Activated naive CD4-positive, alpha-beta T cell treated with anti-CD3 and anti-CD28 coated beads for 36 hours (primary cell): ENCODE data around the gene VAV2. TPM values are rescaled to one million over a fixed set of nuclear protein-coding genes. Genes with fewer than 3 reads are reported as not detected.
"Not testable (repeated sequence)": the region's sequence is repeated elsewhere in the genome, so short reads cannot be mapped to it uniquely, and the experiment has no call there.

Experiments
- CTCF ChIA-PET: fragments of 350-600 bp; sonication (Branson Sonifier 250); formaldehyde crosslinking; loops from one replicate; lab custom pipeline; 2021; ENCODE audit warnings: antibody characterized with exemption; lab: Charles Lee
- DNase-seq: peaks from one replicate; pipeline ENCODE4 v3.0.0-alpha.2; 2020
- H3K27ac Mint-ChIP-seq: one replicate; pipeline ENCODE4 v1.8.0; 2021; ENCODE audit warnings: mild to moderate bottlenecking, mixed read lengths
- H3K27me3 Mint-ChIP-seq: one replicate; pipeline ENCODE4 v1.8.0; 2021; ENCODE audit warnings: low read depth, mixed read lengths
- H3K36me3 Mint-ChIP-seq: one replicate; pipeline ENCODE4 v1.8.0; 2021; ENCODE audit warnings: low read depth, mixed read lengths
- H3K4me1 Mint-ChIP-seq: one replicate; pipeline ENCODE4 v1.8.0; 2021; ENCODE audit warnings: low read depth, mixed read lengths
- H3K4me3 Mint-ChIP-seq: one replicate; pipeline ENCODE4 v1.8.0; 2021; ENCODE audit warnings: mild to moderate bottlenecking, moderate library complexity, mixed read lengths
- H3K9me3 Mint-ChIP-seq: one replicate; pipeline ENCODE4 v1.8.0; 2021; ENCODE audit warnings: mixed read lengths
- intact Hi-C: fragments of 100-400 bp; cut with micrococcal nuclease; formaldehyde crosslinking; loops from one replicate; pipeline ENCODE4 v1.15.1; 2023
- total RNA-seq, 2 experiments: library from RNA; stranded (reverse); gene quantifications; one replicate each; pipeline ENCODE4 v1.2.3, GENCODE V29; 2021

VAV2 gene
- total RNA-seq, 2 experiments from 2014 or later: 3.4 to 3.8 TPM

DNA sequence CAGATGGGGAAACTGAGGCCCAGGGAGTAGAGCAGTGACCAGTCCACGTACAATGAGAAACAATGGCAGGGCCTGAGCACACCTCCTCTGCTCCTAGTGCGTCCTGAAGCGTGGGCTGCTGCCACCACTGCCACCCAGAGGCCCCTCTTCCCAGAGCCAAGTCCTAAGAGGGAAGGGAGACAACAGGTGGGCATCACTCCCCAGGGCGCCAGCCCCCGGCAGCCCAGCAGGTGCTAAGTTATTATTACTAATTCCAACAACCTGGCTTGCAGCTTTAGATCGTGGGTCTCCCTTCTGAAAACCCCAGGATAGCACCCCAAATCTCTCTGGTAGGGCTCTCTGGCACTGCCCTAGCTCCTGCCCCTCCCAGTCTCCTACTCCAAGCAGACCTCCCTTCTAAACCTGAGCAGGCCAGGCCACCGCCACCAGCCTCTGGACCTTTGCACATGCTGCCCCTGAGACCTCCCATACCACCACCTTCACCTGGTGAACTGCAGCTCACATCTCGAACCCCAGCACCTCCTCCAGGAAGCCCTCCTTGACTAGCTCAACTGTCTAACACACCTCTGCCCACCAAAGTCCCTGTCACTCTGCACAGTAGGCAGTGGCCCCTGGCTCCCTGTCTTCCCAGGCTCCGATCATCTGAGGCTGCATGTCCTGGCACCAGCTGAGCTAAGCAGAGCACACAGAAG, 65.8 kb downstream of the VAV2 start:
- H3K9me3 Mint-ChIP-seq: no peaks in the 10 kb centered on the region

GRCh38 chr9:133924453-133924852, 67.7 kb downstream of the VAV2 start:
- no peak overlapping the region for H3K27ac Mint-ChIP-seq
- no peaks in the 10 kb centered on the region for H3K27me3 Mint-ChIP-seq
- no peak overlapping the region for H3K4me3 Mint-ChIP-seq
- H3K36me3 Mint-ChIP-seq: no peaks in the 10 kb centered on the region
- H3K4me1 Mint-ChIP-seq: no peaks in the 10 kb centered on the region
- CTCF ChIA-PET: no interaction called here
- intact Hi-C loops: no loop called here
- DNase-seq: no peak
- H3K9me3 Mint-ChIP-seq: no peaks in the 10 kb centered on the region

More for the DNA sequence above, 65.8 kb downstream of the VAV2 start:
- Mint-ChIP-seq H3K36me3 (no peaks in the 10 kb centered on the region), H3K4me3 (no peak overlapping the region), H3K27ac (no peak overlapping the region), H3K4me1 (no peaks in the 10 kb centered on the region), H3K27me3 (no peaks in the 10 kb centered on the region)
- DNase-seq: no peak
- intact Hi-C loops: no loop called here
- CTCF ChIA-PET: no interaction called here

- not testable (repeated sequence) for H3K9me3 Mint-ChIP-seq
Observed at GRCh38 chr9:133923608-133924007, 68.5 kb downstream of the VAV2 start.

DNA sequence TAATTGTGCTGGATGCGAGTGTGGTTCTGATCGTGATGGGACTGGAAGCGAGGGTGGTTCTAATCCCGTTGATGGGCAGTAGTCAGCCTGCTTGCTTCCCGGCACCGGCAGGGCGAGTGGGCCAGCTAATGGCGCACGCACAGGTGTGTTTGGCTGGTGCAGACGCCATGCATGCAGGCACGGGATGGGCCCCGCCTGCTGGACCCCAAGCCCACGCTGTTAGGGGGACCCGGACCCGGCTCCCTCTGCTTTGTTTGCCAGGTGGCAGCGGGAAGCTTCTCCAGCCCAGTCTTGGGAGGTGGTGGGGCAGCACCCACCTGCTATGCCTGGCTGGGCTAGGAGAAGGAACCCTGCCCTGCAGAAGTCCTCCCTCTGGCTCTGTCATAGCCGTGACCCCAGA, 70.3 kb downstream of the VAV2 start:
- H3K9me3 Mint-ChIP-seq: no peaks in the 10 kb centered on the region
- peaks cover 2% of the 10 kb centered on the region for H3K27me3 Mint-ChIP-seq
- CTCF ChIA-PET: no interaction called here
- no peak overlapping the region for H3K4me3 Mint-ChIP-seq
- DNase-seq: no peak
- no peaks in the 10 kb centered on the region for H3K4me1 Mint-ChIP-seq
- intact Hi-C loops: no loop called here
- no peaks in the 10 kb centered on the region for H3K36me3 Mint-ChIP-seq
- no peak overlapping the region for H3K27ac Mint-ChIP-seq

More at GRCh38 chr9:133923608-133924007, 68.5 kb downstream of the VAV2 start:
- DNase-seq, H3K27me3 Mint-ChIP-seq, CTCF ChIA-PET, intact Hi-C loops, H3K4me1 Mint-ChIP-seq, H3K4me3 Mint-ChIP-seq, H3K36me3 Mint-ChIP-seq, H3K27ac Mint-ChIP-seq: not testable (repeated sequence)

DNA sequence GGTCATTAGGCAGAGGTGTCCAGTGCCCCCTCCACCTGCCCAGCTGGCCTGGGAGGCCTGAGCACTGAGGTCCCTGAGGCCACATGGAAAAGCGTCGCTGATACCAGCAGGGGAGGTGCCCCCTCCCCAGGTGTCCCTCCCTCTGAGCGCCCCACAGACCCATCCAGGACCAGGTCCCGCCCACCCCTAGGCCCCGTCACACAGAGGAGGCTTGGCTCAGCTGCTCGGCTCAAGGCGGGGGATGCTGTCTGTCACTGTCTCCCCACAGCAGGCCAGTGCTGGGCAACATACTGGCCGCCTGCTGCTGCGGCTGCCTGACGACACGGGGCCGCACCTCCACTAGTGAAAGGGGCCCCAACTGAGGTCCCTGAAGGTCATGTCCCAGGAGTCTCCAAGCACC, 71.7 kb downstream of the VAV2 start:
- Mint-ChIP-seq H3K4me1 (no peaks in the 10 kb centered on the region), H3K36me3 (no peaks in the 10 kb centered on the region), H3K4me3 (no peak overlapping the region), H3K27me3 (peaks cover 8% of the 10 kb centered on the region), H3K27ac (no peak overlapping the region), H3K9me3 (no peaks in the 10 kb centered on the region)
- intact Hi-C loops: no loop called here
- DNase-seq: no peak
- CTCF ChIA-PET: no interaction called here

DNA sequence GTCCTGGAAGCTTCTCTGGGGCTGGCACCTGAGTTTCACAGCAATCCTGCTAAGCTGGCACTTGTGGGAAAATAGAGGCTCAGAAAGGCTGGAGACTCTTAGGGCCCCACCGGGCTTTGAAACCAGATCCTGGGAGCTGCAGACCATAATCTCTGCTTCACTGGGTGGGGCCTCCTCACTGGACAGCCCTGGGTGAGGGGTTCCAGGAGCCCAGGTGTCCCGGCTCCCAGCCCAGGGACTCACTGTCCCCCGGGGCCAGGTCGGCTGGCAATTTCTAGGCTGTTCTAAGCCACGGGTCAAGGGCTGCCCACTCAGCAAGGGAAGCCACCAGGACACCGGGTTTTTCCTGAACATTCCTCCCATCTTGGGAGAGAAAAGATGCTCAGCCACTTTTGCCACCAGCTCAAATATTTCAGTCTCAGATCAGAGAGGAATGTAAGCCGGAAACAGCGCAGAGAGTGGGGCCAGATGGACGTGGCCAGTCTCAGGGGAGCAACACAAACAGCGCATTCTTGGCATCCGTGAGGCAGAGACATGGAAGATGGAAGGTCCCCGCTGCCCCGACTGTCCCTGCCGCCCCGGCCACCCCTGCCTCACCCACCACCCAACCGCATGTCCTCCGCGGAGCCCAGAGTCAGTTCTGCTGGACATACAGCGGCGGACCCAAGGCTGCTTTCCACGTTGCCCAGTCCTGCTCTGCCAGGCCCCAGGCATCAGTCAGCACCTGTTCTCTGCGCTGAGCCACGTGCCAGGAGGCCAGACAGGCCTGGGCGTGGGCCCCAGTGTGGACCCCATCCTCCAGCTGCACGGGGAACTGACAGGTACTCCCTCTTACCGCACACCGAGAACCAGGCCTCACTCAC, 72.6 kb downstream of the VAV2 start:
- Mint-ChIP-seq H3K27ac (no peak overlapping the region), H3K4me3 (no peak overlapping the region), H3K36me3 (no peaks in the 10 kb centered on the region), H3K4me1 (no peaks in the 10 kb centered on the region), H3K27me3 (peaks cover 9% of the 10 kb centered on the region), H3K9me3 (no peaks in the 10 kb centered on the region)
- intact Hi-C loops: no loop called here
- no peak for DNase-seq
- CTCF ChIA-PET: no interaction called here

DNA sequence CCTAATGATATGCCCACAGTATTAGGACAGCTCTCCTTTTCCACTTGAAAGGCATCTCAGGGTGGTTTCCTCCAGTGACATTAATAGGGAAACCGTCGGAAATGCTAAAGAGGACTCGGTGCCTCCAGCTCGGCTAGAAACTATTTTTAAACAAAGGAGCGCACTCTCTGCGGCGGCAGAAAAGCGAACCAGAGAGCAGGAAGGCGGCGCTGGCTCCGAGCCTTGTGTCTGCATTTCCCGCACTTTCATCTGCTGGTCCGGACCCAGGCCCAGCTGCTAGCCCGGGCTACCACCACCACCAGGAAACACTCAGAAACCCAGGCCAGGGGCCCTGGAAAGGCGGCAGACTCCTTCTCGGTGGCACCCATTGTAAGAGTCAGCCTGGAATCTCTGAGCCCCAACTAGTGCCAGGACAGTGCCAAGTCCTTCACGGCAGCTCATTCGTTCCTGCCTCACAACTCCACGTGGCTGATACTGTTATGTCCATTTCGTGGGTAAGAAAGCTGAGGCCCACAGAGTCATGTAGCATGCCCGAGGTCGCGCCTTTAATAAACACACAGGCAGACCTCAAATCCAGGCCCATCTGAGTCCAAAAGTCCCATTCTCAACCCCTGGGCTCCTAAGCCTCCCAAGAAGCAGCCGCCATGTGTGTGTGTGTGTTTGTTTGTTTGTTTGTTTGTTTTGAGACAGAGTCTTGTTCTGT, 73.9 kb downstream of the VAV2 start:
- Mint-ChIP-seq H3K4me1 (peaks cover 2% of the 10 kb centered on the region), H3K36me3 (no peaks in the 10 kb centered on the region), H3K27me3 (peaks cover 9% of the 10 kb centered on the region), H3K4me3 (no peak overlapping the region), H3K9me3 (no peaks in the 10 kb centered on the region), H3K27ac (peak overlapping the region; percentile 24)
- no peak for DNase-seq
- CTCF ChIA-PET: no interaction called here
- intact Hi-C loops: no loop called here

- H3K4me3 Mint-ChIP-seq: no peak overlapping the region
- H3K4me1 Mint-ChIP-seq: peaks cover 2% of the 10 kb centered on the region
- DNase-seq: no peak
- no peaks in the 10 kb centered on the region for H3K36me3 Mint-ChIP-seq
- CTCF ChIA-PET: no interaction called here
- no peaks in the 10 kb centered on the region for H3K9me3 Mint-ChIP-seq
- intact Hi-C loops: no loop called here
- H3K27ac Mint-ChIP-seq: no peak overlapping the region
- peaks cover 9% of the 10 kb centered on the region for H3K27me3 Mint-ChIP-seq
Observed at GRCh38 chr9:133917375-133917774, 74.7 kb downstream of the VAV2 start.

- CTCF ChIA-PET: no interaction called here
- peaks cover 2% of the 10 kb centered on the region for H3K4me1 Mint-ChIP-seq
- peaks cover 9% of the 10 kb centered on the region for H3K27me3 Mint-ChIP-seq
- no peak overlapping the region for H3K27ac Mint-ChIP-seq
- intact Hi-C loops: no loop called here
- H3K4me3 Mint-ChIP-seq: no peak overlapping the region
- DNase-seq: no peak
- no peaks in the 10 kb centered on the region for H3K36me3 Mint-ChIP-seq
- H3K9me3 Mint-ChIP-seq: no peaks in the 10 kb centered on the region
Observed at GRCh38 chr9:133916159-133916541, 76.0 kb downstream of the VAV2 start.

DNA sequence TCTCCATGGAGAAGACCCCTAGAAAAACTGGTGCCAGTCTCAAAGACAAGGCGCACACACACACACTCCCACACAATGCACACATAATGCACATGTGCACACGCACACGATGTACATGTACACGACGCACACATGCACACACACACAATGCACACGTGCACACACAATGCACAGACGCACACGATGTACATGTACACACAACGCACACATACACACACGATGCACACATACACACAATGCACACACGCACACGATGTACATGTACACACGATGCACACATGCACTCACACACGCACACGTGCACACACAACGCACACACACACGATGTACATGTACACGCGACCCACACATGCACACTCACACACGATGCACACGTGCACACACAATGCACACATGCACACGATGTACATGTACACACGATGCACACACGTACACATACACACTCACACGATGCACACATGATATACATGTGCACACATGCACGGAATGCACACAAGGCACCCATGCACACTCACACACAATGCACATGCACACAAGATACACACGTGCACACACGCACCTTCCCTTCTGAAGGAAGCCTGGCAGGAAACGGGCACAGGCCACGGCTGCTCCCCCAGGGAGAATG, 76.5 kb downstream of the VAV2 start:
- CTCF ChIA-PET: no interaction called here
- Mint-ChIP-seq H3K9me3 (no peaks in the 10 kb centered on the region), H3K27ac (no peak overlapping the region), H3K27me3 (peaks cover 9% of the 10 kb centered on the region), H3K36me3 (no peaks in the 10 kb centered on the region), H3K4me3 (no peak overlapping the region), H3K4me1 (peaks cover 2% of the 10 kb centered on the region)
- DNase-seq: no peak
- intact Hi-C loops: no loop called here

DNA sequence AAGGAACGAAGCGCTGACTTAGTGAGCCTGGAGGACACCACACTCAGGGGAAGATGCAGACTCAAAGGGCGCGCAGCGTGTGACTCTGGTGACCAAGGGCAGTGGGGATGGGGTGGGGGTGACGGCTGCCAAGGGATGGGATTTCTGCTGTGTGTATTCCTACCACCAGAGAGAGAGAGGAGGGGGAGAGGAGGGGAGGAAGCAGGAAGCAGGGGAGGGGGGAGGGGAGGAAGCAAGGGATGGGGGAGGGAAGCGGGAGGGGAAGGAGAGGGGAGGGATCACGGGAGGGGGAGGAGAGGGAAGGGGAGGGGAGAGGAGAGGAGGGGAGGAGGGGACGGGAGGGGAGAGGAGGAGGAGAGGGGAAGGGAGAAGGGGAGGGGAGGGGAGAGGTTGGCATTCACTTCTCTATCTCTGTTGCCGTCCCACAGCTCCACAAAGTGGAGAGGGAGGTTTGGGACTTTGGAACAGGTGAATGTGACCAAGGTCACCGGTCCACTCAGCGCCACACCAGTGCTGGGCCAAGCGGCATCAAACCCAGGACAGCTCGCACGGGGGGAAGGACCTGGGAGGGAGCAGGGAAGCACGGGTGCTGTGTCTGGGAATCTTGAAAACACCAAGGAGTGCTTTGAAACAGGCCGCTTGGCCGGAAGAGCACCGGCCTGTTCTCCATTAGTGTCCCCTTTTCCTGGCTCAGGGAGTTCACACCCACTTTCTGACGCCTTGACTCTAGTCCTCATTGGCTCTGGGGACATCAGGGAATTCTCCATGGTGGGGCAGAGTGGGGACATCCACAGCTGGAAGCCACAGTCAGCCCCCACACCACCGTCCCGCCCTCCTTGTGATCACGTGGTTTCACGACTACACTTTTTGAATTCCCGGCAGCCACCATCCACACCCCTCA, 77.4 kb downstream of the VAV2 start:
- Mint-ChIP-seq H3K4me3 (no peak overlapping the region), H3K27ac (no peak overlapping the region), H3K4me1 (peaks cover 2% of the 10 kb centered on the region), H3K36me3 (no peaks in the 10 kb centered on the region), H3K9me3 (no peaks in the 10 kb centered on the region), H3K27me3 (peaks cover 9% of the 10 kb centered on the region)
- intact Hi-C loops: no loop called here
- DNase-seq: no peak
- CTCF ChIA-PET: no interaction called here
